SH-SY5Y (cell line): ENCODE results near the gene CFAP53.

Source experiments
- GATA2 ChIP-seq: IDR thresholded peaks from 2 replicates; pipeline ENCODE4 v1.6.1; 2011; ENCODE audit warnings: mild to moderate bottlenecking, low read depth, low read length
- GATA3 ChIP-seq: IDR thresholded peaks from 2 replicates; pipeline ENCODE4 v1.6.1; 2011; ENCODE audit warnings: low read depth, mild to moderate bottlenecking, low read length, moderate library complexity

The CFAP53 gene

DNA sequence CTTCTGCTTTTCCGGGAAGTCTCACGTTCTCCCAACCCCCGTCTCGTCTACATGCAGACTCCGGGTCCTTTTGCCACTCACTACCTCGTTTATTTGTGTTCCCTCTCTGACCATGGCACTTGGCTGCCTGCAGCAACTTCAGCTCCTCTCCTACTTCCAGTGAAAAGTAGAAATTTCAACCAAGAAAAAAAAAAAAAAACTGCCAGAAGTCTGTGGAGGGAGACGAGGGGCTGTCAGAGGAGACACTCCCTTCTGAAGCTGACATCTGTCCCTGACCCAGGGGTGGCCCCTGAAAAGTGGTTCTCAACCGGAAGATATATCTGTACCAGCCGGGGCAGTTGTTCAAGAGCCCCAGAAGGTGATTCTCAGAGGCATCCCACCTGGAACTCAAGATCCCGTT, 70.6 kb downstream of the CFAP53 start:
- TF ChIP-seq GATA2: no peak
- no peak for TF ChIP-seq GATA3

DNA sequence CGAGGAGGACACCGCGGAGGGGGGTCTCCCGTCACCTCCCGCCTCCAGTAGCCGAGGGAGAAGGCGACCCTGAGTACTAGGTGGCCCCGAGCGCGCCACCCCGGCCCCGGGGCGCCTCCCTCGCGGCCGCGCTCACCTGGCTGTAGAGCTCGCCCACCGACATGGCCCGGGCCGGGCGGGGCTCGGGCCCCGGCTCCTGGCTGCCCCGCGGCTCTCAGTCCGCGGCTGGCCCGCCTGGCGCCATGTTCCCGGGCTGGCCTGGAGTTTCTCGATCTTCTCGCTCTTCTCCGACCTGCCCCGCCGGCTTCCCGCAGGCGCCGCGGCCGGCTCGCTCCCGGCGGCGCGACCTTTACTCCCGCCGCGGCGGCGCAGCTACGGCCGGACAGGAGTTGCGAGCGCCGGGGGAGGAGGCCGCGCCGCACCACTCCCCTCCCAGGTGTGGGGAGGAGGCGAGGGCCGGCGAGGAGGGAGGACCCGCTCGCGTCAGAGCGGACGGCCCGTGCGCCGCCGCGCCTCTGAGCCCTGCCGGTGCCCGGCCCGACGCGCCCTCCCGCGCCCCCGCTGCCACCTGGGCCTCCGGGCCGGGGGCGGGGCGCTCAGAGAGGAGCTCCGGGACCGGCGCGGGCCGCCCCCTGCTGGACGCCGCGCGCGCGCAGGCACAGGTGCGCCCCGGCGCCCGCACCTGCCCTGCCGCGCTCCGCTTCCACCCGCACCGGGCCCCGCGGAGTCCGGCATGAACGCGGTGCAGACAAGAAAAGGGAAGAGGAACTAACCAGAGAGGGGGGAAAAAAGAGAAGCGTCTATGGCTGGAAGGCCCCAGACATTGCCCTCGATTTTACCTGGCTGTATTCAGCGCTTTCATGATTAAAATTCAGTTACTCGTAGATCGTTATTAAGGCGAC, 71.4 kb downstream of the CFAP53 start, which contains the start of gene MYO5B:
MYO5B (minus strand) TSS at position 517 of the 902 bp plus-strand sequence; CDS start at position 163, 354 bp downstream.
- TF ChIP-seq GATA2 (no peak), GATA3 (no peak)

DNA sequence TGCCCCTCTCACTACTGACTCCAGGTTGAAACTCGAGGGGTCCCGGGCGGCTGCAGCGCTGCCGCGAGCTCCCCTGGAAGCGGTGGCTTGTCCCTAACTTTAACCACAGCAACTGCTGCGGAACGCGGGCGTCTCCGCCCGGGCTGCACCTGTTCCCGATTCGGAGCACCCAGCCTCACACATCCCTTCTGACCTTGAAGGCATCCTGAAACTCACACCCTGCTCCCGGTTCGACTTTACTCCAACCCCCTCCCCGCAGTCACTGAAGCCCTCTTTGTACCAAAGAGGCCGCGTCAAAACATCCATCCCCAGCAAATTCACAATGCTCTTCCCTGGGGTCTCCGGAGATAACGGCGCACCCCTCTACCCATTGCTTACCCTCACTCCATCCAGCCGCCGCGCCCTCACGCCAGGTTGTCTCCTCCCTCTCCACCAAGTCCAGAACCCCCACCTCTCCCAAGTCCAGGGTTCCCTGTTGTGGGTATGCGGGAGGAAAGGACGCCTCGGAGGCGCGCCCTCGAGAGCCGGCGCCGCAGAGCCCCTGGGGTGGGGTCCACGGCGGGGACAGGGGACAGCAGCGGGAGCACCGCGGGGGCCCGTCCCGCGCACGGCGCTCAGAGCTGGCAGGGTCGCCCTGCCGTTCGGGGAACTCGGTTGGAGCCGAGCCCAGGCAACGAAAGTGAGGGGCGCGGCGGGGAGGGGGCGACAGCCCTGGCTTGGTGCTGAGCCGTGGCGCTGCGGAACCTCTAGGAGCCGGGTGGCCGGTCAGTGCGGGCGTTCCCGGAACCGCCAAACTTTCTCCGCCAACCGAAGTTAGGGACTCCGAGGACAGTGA, 72.3 kb downstream of the CFAP53 start:
- TF ChIP-seq GATA3 (no peak), GATA2 (no peak)

GRCh38 chr18:50192995-50193795, 73.1 kb downstream of the CFAP53 start:
- TF ChIP-seq GATA2 (no peak), GATA3 (no peak)

DNA sequence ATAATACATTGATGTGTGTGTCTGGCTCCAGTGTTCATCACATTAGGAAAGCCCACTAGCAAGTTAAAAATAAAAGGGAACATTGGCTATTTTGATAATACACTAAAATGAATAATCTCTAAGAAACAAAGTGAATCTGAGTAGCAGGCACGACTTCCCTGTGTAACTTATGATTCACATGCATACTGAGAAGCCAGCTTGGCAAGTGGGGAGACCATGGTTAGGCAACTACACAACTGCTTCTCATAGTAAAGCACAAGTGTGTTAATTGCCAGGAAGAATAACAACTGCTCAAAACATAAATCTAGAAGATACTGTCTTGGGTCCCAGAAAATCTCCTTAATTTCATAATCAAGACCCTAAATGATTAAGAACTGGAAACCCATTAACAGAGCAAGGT, 75.4 kb downstream of the CFAP53 start:
- no peak for TF ChIP-seq GATA3
- TF ChIP-seq GATA2: no peak

DNA sequence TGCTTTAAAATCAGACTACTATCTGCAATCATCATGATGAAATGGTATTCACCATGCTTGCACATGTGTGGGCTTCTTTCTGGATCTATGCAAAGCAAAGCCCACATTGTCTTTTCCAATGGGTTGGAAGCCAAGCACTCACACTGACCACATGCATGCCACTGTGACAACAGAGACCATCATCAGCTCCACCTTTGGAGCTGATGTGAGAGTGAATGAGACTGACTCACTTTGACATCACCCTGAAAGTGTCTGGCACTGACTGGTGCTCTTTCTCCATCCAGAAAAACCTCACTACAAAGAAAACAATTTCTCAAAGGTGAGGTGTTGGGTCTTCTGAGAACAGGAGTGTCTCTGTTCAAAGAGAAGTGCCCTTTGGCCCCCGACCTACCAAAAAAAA, 76.1 kb downstream of the CFAP53 start:
- TF ChIP-seq GATA3: no peak
- TF ChIP-seq GATA2: no peak

GRCh38 chr18:50189160-50189559, 77.1 kb downstream of the CFAP53 start:
- no peak for TF ChIP-seq GATA2
- TF ChIP-seq GATA3: no peak

DNA sequence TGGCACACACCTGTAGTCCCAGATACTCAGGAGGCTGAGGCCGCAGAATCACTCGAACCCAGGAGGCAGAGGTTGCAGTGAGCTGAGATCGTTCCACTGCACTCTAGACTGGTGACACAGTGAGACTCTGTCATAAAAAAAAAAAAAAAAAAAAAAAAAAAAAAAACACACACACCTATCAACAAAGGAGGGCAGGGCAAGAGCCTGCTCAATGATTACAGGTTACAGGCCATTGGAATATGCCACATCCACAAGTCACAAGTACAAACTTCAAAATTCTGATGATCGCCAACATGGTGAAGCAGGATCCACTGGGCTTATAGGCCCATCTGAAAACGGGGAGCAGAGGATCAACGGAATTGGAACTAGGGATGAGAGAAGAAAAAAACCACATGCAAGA, 77.6 kb downstream of the CFAP53 start:
- TF ChIP-seq GATA2 (no peak), GATA3 (no peak)

- no peak for TF ChIP-seq GATA3
- no peak for TF ChIP-seq GATA2
Observed at GRCh38 chr18:50187659-50188058, 78.6 kb downstream of the CFAP53 start.

DNA sequence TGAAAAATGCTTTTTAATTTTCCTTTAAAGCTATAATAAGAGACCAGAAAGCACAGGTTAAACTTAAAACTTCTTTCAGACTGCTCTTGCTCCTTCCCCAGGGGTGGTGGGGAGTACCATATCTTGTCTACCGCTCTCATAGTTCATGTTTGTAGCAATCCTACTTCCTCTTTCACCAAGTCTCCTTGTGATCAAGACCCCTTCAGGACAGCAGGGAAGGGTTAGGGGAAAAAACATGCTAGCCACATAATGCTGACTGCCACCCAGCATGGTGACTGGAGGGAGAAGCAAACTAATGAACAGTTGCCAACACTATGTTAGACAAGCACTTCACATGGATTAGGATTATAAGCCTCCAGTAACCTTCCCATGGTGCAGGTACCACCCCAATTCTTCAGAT, 79.9 kb downstream of the CFAP53 start:
- TF ChIP-seq GATA3 (no peak), GATA2 (no peak)

- no peak for TF ChIP-seq GATA2
- no peak for TF ChIP-seq GATA3
Observed at GRCh38 chr18:50183556-50183955, 82.7 kb downstream of the CFAP53 start.

DNA sequence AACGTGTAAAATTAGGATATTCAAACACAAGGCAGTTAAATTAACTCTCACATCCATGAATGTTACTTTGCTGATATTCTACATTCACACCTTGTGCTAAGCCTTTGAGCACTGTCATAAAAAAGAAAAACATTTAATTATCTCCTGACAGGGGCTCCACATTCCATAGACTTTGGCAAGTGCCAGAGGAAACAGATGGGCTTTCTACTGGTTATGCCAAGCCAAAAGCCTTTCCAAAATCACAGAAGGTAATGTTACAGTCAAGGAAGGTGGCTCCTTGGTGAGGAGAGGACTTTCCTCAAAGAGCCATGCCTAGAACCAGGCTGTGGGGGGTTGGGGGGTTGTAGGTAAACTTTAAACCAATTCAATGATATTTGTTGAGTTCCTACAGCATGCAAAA, 83.8 kb downstream of the CFAP53 start:
- no peak for TF ChIP-seq GATA2
- TF ChIP-seq GATA3: no peak

- TF ChIP-seq GATA3: no peak
- TF ChIP-seq GATA2: no peak
Observed at GRCh38 chr18:50181590-50181989, 84.7 kb downstream of the CFAP53 start.

DNA sequence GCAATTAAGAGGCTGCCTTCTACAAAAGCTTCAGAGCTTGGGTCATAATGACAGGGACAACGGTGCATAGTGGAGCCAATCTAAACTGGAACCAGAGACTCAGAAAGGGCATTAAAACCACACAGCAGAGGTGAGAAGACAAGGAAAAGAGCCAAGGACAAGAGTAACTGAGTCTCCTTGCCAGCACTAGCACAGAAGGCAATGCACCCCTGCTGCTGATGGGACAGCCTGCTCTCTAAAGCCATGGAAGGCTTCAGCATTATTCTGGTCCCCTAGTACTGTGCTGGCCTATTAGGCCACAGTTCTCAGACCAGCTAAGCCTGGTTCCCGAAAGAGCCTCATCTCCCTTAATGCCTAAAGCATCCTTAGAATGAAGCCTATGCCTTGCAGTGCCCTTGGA, 86.8 kb downstream of the CFAP53 start:
- TF ChIP-seq GATA3 (no peak), GATA2 (no peak)
